ENCODE data around the gene IFI27L1.

DNA sequence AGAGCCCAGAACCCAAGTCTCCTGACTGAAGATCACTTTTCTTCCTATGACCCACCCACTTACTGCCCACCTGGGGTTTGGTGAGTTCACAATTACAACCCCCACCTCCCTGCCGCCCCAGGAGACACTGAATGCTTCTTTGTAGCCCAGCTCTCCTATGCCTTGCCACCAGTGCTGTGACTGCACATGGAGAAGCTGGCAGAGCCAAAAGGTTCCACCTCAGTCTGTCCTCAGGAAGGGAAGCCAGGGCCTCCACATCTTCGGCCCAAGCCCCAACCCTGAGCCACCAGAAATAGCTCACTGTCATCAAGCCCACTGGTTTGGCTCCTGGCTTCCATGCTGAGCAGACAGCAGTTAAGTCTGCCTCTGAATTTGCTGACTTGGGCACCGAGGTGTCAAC lies 29.3 kb upstream of the IFI27L1 start:
- TF ChIP-seq, protein P1, sequence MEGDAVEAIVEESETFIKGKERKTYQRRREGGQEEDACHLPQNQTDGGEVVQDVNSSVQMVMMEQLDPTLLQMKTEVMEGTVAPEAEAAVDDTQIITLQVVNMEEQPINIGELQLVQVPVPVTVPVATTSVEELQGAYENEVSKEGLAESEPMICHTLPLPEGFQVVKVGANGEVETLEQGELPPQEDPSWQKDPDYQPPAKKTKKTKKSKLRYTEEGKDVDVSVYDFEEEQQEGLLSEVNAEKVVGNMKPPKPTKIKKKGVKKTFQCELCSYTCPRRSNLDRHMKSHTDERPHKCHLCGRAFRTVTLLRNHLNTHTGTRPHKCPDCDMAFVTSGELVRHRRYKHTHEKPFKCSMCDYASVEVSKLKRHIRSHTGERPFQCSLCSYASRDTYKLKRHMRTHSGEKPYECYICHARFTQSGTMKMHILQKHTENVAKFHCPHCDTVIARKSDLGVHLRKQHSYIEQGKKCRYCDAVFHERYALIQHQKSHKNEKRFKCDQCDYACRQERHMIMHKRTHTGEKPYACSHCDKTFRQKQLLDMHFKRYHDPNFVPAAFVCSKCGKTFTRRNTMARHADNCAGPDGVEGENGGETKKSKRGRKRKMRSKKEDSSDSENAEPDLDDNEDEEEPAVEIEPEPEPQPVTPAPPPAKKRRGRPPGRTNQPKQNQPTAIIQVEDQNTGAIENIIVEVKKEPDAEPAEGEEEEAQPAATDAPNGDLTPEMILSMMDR (conservative IDR thresholded peaks at IDR 0.05; ENCODE audit: low read depth, low read length) = no peak
- no peak for TF ChIP-seq EZH2 (IDR thresholded peaks at IDR 0.05; ENCODE audit: borderline replicate concordance, low read depth, low read length, poor library complexity, severe bottlenecking)

All from A673 (cell line).